Measurements from ENCODE around the gene TRIM54. TPM values are rescaled to one million over a fixed set of nuclear protein-coding genes. Genes with fewer than 3 reads are reported as not detected.

The TRIM54 gene
- 100 to 1,000 TPM in 4 of 12 donors, 10 to 100 TPM in 7, not detected in 1; 34.2 to 125 (median 94.4) TPM for polyA plus RNA-seq (ENCODE audit: insufficient read length in 12 of 12)
- long read RNA-seq, donor 1: 0 reads
- long read RNA-seq, donor 2, transcript TRIM54-202 (9 exons, 1,967 nt): major isoform, 17 of 17 reads
- long read RNA-seq, donor 2, partial matches to known transcripts: 0 of 17 reads
- long read RNA-seq, donor 2, other reads (novel, unspliced or antisense): 0 of 17 reads
- long read RNA-seq, donor 3, transcript TRIM54-202 (9 exons, 1,967 nt): major isoform, 9 of 29 reads
- long read RNA-seq, donor 3, partial matches to known transcripts: 12 of 29 reads
- long read RNA-seq, donor 3, other reads (novel, unspliced or antisense): 5 of 29 reads
- long read RNA-seq, donor 4, partial matches to known transcripts: 0 of 2 reads
- long read RNA-seq, donor 4, other reads (novel, unspliced or antisense): 0 of 2 reads
- long read RNA-seq, donor 5, transcript TRIM54-202 (9 exons, 1,967 nt): major isoform, 9 of 39 reads
- long read RNA-seq, donor 5, partial matches to known transcripts: 29 of 39 reads
- long read RNA-seq, donor 5, other reads (novel, unspliced or antisense): 0 of 39 reads
- long read RNA-seq, donor 6, partial matches to known transcripts: 6 of 9 reads
- long read RNA-seq, donor 6, other reads (novel, unspliced or antisense): 0 of 9 reads
- long read RNA-seq, donor 7, transcript TRIM54-202 (9 exons, 1,967 nt): major isoform, 6 of 12 reads
- long read RNA-seq, donor 7, partial matches to known transcripts: 6 of 12 reads
- long read RNA-seq, donor 7, other reads (novel, unspliced or antisense): 0 of 12 reads
- long read RNA-seq, donor 8, transcript TRIM54-202 (9 exons, 1,967 nt): major isoform, 13 of 75 reads
- long read RNA-seq, donor 8, partial matches to known transcripts: 28 of 75 reads
- long read RNA-seq, donor 8, other reads (novel, unspliced or antisense): 34 of 75 reads
- long read RNA-seq, donor 9, partial matches to known transcripts: 0 of 3 reads
- long read RNA-seq, donor 9, other reads (novel, unspliced or antisense): 0 of 3 reads
- long read RNA-seq, donor 10, transcript TRIM54-202 (9 exons, 1,967 nt): major isoform, 10 of 33 reads
- long read RNA-seq, donor 10, partial matches to known transcripts: 23 of 33 reads
- long read RNA-seq, donor 10, other reads (novel, unspliced or antisense): 0 of 33 reads
- long read RNA-seq, donor 11, partial matches to known transcripts: 0 of 4 reads
- long read RNA-seq, donor 11, other reads (novel, unspliced or antisense): 0 of 4 reads

- no peak for DNase-seq
Measured at GRCh38 chr2:27281855-27282559, at the start of gene TRIM54. Gene TRIM54 (plus strand): TSS chr2:27282429. CDS start chr2:27282732, 303 bp downstream.

GRCh38 chr2:27233341-27233740 lies 48.9 kb upstream of the TRIM54 start:
- no peak for DNase-seq

GRCh38 chr2:27236136-27236535 lies 46.1 kb upstream of the TRIM54 start:
- no peak for DNase-seq

- no peak for DNase-seq
Measured at GRCh38 chr2:27236626-27237025, 45.6 kb upstream of the TRIM54 start.

- DNase-seq: no peak
Measured at GRCh38 chr2:27237341-27237945, 44.8 kb upstream of the TRIM54 start.

GRCh38 chr2:27238976-27239375 lies 43.3 kb upstream of the TRIM54 start:
- DNase-seq: no peak

GRCh38 chr2:27240406-27240805 lies 41.8 kb upstream of the TRIM54 start:
- no peak for DNase-seq

- no peak for DNase-seq
Measured at GRCh38 chr2:27241761-27242613, 40.2 kb upstream of the TRIM54 start.

GRCh38 chr2:27242614-27242951 lies 39.6 kb upstream of the TRIM54 start:
- DNase-seq: no peak

- no peak for DNase-seq
Measured at GRCh38 chr2:27243391-27244130, 38.7 kb upstream of the TRIM54 start.

- DNase-seq: no peak
Measured at GRCh38 chr2:27245116-27245515, 37.1 kb upstream of the TRIM54 start.

- peak; percentile 28 for DNase-seq
Measured at GRCh38 chr2:27245626-27246025, 36.6 kb upstream of the TRIM54 start.

GRCh38 chr2:27247893-27248292 lies 34.3 kb upstream of the TRIM54 start:
- DNase-seq: no peak

GRCh38 chr2:27249159-27249890 lies 32.9 kb upstream of the TRIM54 start:
- no peak for DNase-seq

- DNase-seq: no peak
Measured at GRCh38 chr2:27249891-27250651, 32.2 kb upstream of the TRIM54 start.

- no peak for DNase-seq
Measured at GRCh38 chr2:27250652-27251379, 31.4 kb upstream of the TRIM54 start.

GRCh38 chr2:27251766-27252165 lies 30.5 kb upstream of the TRIM54 start:
- no peak for DNase-seq
